HG03342 (cell line): ENCODE data around the gene CHST11.
"Not testable (repeated sequence)": the region's sequence is repeated elsewhere in the genome, so short reads cannot be mapped to it uniquely, and the experiment has no call there.

ENCODE experiments used
- ATAC-seq: cut with Tn5 transposase; IDR thresholded peaks from one replicate; pipeline ENCODE4 v1.9.1; 2021; ENCODE audit warnings: mild to moderate bottlenecking, moderate library complexity; ENCODE audit not compliant: unreplicated experiment

The CHST11 gene

DNA sequence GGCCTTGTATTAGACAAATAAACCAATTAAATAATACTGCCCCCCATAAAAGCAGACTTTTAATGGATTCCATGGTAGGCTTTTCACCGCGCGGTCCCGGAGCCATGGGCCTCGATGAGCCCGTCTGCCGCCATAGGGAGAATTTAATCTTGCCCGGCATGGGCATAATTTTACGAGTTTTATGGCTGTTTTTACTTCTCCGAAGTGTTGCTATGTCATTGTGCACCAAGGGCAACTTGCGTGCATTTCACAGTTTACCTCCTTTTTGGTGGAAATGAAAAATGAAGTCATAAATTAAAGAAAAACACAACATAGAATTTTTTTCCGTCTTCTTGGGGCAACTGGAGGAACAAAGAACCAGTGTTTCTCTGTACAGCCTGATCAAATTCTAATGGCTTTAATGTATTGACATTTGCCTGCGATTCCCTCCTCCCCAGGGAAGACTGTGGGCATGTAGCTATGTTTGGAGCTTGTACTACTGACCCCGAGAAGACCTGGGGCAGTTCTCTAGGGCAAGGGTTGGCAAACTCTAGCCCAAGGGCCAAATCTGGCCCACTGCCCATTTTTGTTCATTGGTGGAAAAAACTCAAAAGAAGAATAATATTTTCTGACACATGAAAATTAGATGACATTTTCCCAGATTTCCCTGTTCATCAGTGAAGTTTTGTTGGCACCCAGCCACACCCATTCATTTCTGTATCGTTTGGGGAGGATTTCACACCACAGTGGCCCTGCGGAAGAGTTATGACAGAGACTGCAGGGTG, 142.7 kb downstream of the CHST11 start:
- ATAC-seq: no peak

- ATAC-seq: no peak
Measured at GRCh38 chr12:104600036-104600712, 143.4 kb downstream of the CHST11 start.

DNA sequence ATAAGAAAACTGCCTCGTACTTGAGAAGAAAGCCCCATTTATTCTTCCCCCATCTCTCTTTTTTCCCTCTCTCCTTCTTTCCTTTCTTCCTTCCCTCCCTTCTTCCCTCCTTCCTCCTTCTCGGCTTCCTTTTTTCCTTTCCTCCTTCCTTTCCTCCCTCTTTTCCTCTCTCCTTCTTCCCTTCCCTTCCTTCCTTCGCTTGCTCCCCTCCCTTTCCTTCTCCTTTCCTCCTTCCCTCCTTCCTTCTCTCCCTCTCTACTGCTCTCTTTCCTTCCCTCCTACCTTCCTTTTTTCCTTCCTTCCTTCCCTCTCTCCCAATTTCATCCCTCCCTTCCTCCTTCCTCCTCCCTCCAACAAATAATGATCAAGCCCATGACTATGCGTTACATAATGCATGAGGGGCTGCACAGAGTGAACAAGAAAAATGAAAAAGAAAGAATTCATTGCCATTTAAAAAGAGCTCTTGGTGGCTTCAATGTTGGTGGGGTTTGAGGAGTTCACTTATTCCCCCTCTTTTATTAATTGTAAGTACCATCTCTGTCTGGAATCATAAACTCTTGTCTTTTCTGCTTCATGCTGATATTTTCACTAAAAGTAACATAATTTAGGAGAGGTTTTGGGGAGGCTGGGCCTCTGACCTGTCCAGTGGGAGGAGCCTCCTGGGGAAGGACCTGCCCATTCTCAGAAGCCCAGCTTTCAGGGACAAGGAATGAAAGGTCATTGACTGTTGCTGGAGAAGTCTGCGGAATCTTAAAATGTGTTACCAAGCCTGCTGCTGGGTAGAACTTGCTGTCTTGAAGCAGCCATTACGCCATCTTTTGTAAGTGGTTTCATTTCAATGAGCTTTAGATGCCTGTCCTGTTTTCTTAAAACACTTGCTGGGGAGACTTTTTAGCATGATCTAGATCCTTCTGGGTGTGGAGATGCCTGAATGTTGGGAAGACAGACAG, 144.3 kb downstream of the CHST11 start:
- ATAC-seq: no peak

DNA sequence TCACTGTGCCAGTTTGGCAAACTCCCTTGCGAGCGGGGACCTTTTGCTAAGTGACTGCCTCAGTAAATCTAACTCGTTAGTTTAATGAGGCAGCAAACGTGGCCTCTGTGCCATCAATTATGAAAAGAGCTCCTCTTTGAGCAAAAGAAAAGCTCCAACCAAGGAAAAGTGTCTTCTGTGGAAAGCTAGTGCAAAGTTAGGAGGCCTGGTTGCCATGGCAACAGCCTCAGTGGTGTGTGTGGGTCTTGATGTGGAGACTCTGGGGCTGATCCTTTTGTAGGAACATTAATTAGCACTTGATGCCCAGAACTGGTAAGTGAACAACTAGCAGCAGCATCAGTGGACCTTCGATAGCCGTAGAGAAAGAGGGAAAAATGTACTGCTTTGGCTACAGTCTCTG, 145.7 kb downstream of the CHST11 start:
- ATAC-seq: no peak

GRCh38 chr12:104602896-104603295, 146.1 kb downstream of the CHST11 start:
- ATAC-seq: no peak

DNA sequence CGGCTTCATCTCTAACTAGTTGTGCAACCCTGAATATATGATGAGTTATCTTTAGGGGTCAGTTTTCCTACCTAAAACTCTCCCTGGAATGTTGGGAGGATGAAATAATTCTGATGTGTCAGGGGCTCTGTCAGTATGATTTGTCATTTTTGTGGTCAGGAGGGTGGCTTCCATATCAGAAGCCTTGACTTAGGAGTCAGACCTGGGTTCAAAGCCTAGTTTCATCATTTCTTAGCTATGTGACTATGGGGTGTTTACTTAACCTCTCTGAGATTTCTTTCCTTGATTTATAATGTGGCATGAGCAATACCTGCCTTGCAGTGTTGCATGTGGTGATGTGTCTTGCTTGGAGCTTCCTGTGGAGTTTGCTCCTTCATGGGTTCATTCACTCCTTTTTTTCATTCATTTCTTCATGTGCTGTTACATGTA, 146.8 kb downstream of the CHST11 start:
- ATAC-seq: no peak

DNA sequence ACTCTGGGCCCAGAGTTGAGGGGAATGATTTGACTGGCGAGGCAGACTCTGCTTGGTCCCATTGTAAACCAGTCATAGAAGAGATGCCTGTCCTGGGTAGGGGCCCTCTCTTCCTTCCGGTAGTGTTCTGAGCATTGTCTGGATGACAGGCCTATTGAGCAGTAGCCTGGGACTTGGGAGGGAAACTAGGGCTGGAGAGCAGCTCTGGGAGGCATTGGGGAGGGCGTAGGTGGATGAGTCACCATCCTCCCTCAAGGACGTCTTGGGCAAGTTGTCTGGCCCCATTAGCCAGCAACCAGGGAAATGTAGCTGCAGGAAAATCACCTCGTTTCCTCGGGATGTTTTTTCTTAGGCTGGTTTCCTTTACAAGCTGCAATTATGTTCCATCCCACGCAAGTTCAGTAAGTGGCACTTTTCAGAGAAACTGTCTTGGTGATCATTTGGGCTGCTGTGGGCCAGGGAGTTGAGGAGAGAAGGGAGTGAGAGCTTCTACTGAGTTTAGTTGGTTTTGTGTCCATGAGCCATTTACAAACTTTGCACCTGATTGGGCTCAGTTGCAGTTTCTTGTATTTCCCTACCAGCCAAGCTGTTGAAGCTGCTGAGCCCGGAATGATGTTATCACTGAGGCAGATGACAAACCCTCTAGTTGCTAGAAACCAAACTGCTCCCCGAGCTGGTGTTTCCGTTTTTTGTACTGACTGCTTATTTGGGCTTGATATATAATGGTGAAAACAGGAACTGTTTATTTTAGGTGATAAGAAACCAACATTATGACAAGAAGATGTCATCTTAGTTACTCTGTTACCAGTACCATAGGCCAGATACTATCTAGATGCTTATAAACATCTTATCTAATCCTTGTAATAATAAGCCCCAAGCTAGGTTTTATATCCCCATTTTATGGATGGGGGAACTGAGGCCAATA, 147.6 kb downstream of the CHST11 start:
- peak; percentile 84 for ATAC-seq

GRCh38 chr12:104604995-104605675, 148.4 kb downstream of the CHST11 start:
- ATAC-seq: no peak

GRCh38 chr12:104605685-104606084, 148.9 kb downstream of the CHST11 start:
- ATAC-seq: no peak

GRCh38 chr12:104608998-104609397, 152.2 kb downstream of the CHST11 start:
- ATAC-seq: no peak

- ATAC-seq: no peak
Measured at GRCh38 chr12:104609445-104609844, 152.7 kb downstream of the CHST11 start.

GRCh38 chr12:104610513-104611235, 153.9 kb downstream of the CHST11 start:
- no peak for ATAC-seq

DNA sequence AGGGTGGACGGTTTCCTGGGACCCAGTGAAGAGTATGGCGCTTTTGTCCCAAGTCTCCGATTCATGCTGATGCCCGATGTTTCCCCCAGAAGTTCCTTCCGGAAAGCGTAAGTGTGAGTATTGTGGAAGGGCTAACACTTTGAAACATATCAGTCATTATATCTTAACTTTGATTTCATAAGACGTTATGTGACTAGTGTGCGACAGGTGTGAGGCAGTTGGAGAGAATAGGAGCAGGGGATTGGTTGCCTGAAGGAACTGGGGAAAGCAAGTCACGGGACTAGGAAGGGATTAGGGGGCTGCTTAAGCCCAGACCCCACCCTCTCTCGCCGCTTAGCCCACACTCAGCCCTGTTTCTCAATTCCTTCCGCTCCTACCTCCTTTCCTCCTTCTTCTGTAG, 154.9 kb downstream of the CHST11 start:
- no peak for ATAC-seq

DNA sequence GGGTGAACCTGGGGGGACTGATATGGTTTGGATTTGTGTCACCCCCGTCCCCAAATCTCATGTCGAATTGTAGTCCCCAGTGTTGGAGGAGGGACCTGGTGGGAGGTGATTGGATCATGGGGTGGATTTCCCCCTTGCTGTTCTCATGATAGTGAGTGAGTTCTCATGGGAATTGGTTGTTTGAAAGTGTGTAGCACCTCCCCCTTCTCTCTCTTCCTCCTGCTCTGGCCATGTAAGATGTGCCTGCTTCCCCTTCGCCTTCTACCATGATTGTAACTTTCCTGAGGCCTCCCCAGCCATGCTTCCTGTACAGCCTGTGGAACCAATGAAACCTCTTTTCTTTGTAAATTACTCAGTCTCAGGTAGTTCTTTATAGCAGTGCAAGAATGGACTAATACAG, 156.6 kb downstream of the CHST11 start:
- ATAC-seq: not testable (repeated sequence)

DNA sequence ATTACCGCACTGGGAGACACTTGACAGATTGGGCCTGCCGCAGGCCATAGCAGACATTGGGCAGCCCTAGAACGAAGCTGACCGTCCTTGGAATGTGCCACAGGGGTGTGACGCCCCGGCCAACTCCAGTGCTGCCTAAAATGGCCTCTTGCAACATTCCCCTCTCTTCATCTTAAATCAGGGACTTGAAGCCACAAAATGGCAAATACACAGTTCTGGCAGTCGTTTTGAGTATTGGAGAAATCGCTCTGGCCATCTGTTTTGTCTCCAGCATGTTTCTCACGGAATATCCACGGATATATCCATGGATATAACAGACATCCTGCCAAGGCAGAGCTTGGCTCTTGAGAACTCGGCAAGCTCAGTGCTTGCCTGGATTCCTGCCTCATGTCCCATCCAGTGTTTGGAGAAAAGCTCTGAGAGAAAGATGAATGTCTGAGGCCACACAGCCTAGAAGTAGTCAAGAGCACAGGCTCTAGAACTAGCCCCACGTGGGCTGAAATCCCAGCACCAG, 158.4 kb downstream of the CHST11 start:
- no peak for ATAC-seq

DNA sequence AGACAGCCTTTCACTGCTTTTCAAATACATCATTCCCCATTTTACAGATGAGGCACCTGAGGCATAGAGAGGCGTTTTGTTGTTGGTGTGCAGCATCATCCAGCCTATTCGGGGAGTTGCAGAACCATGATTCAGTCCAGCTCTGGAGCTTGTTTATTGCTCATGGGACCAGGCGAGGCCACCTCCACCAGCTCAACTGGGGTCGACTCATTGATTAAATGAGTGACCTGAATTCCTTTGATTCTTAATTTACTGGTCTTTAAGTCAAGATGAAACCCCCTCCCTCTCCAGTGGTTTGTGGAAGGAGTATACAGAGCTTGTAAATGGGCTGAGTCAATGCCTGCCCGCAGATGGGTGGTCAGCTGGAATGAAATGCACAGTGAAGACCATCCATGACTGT, 161.9 kb downstream of the CHST11 start:
- no peak for ATAC-seq

- ATAC-seq: no peak
Measured at GRCh38 chr12:104619305-104619704, 162.6 kb downstream of the CHST11 start.

GRCh38 chr12:104620837-104621531, 164.2 kb downstream of the CHST11 start:
- ATAC-seq: no peak
